Measurements from ENCODE around the gene RAPGEF4.

Gene RAPGEF4

DNA sequence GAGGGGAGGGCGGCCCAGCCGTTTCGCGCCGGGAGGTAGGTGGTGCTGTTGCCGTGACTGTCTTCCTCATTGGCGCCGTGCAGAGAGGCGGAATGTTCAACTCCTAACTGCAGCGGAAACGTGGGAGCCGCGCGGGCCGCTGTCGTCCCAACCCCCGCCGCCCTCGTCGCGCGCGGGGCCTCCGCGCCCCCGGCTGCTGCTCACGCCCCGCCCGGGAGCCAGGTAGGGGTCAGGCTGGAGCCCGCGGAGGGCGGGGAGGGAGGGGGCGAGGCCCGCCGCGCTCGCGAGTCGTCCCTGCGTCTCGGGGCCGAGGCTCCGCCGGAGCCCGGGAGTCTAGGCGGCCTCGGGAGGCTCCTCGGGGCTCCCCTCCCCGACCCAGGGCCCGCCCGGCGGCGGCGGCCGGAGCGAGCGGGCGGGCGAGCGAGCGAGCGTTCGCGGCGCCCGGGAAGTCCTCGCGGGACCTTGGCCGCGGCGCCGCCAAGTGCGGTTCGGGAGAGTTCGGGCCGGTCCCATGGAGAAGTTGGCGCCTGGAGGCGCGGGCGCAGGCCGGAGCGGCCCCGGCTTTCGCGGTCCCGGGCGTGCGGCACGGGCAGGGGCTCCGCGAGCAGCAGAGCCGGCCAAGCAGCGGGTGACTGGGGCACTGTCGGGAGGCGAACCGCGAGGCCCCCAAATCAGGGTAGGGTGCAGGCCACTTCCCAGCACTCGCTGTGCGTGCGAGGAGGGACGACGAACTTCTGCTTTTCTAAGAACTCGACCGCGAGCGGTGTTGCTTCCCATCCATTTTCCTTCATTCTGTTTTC lies 340.3 kb downstream of the RAPGEF4 start, which contains the start of gene MAP3K20 (continued):
- TF ChIP-seq ZNF521 (tag by site-specific recombination; IDR thresholded peaks at IDR 0.05) (no peak), EGR2 (tag by site-specific recombination; IDR thresholded peaks at IDR 0.05; ENCODE audit: low read depth) (peak; percentile 68), ZFHX2 (tag by site-specific recombination; conservative IDR thresholded peaks at IDR 0.05) (peak; percentile 95), ZNF76 (tag by site-specific recombination; IDR thresholded peaks at IDR 0.05; ENCODE audit: borderline replicate concordance, low read depth) (peak; percentile 38; the same call in 1 of the 2 replicates)

DNA sequence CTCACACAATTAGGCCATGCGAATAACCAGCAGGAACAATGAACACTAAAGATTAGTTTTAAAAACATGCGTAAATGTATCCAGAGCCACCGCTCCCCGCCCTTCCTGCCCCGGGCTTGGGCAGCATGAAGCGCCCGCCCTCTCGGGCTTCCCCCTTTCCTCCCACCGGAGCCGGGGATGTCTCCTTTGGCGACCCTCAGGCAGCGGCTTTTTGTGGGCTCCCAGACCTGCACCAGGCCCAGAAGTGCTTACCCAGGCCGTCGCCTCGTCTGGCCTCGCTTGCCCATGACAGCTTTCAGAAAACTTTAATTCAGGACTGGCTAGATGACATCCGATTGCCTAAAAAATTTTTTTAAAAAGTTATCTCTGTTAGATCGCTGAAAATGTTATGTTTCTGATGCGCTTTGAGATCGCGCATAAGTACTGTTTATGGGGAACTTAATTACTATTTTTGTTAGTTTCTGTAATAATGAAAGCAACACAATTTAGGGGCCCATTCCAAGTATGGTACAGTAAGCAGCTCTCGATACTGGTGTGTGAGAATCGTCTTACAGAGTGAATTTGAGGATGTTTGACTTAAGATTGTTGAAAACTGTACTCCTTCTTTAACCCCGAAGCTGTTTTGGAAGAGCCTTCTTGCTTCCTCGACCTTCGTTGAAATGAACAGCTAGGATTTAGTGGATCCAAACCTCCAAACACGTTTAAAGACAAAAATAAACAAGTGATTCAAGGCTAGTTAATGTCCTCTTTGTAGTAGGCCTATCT lies 341.1 kb downstream of the RAPGEF4 start:
- peak overlapping the region; percentile 91 for H3K27ac ChIP-seq (ENCODE audit: extremely low read depth, low read depth, low read length)
- POLR2A ChIA-PET = no interaction called here
- TF ChIP-seq, protein P1, sequence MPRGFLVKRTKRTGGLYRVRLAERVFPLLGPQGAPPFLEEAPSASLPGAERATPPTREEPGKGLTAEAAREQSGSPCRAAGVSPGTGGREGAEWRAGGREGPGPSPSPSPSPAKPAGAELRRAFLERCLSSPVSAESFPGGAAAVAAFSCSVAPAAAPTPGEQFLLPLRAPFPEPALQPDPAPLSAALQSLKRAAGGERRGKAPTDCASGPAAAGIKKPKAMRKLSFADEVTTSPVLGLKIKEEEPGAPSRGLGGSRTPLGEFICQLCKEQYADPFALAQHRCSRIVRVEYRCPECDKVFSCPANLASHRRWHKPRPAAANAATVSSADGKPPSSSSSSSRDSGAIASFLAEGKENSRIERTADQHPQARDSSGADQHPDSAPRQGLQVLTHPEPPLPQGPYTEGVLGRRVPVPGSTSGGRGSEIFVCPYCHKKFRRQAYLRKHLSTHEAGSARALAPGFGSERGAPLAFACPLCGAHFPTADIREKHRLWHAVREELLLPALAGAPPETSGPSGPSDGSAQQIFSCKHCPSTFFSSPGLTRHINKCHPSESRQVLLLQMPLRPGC (tag by site-specific recombination; IDR thresholded peaks at IDR 0.05) = no peak
- TF ChIP-seq ZNF768 (tag by site-specific recombination; IDR thresholded peaks at IDR 0.05) (no peak), ZSCAN23 (tag by site-specific recombination; IDR thresholded peaks at IDR 0.05) (no peak), ZNF335 (tag by site-specific recombination; conservative IDR thresholded peaks at IDR 0.05) (peak; percentile 47), ZNF76 (tag by site-specific recombination; IDR thresholded peaks at IDR 0.05; ENCODE audit: borderline replicate concordance, low read depth) (0 out of 2 replicates have a peak, but pooled peaks have one; percentile 2), ZBTB17 (tag by site-specific recombination; IDR thresholded peaks at IDR 0.05) (peak; percentile 77), ZNF23 (tag by site-specific recombination; IDR thresholded peaks at IDR 0.05; ENCODE audit: borderline replicate concordance) (no peak), ZNF2 (tag by site-specific recombination; IDR thresholded peaks at IDR 0.05) (0 out of 2 replicates have a peak, but pooled peaks have one; percentile 33), ZBTB20 (tag by site-specific recombination; IDR thresholded peaks at IDR 0.05) (peak; percentile 57; the same call in 1 of the 2 replicates), KLF16 (tag by site-specific recombination; IDR thresholded peaks at IDR 0.05) (0 out of 2 replicates have a peak, but pooled peaks have one; percentile 1), ZNF366 (tag by site-specific recombination; conservative IDR thresholded peaks at IDR 0.05) (0 out of 2 replicates have a peak, but pooled peaks have one; percentile 27), FEZF1 (tag by site-specific recombination; IDR thresholded peaks at IDR 0.05) (peak; percentile 36; the same call in 1 of the 2 replicates)
- TF ChIP-seq, protein P2, sequence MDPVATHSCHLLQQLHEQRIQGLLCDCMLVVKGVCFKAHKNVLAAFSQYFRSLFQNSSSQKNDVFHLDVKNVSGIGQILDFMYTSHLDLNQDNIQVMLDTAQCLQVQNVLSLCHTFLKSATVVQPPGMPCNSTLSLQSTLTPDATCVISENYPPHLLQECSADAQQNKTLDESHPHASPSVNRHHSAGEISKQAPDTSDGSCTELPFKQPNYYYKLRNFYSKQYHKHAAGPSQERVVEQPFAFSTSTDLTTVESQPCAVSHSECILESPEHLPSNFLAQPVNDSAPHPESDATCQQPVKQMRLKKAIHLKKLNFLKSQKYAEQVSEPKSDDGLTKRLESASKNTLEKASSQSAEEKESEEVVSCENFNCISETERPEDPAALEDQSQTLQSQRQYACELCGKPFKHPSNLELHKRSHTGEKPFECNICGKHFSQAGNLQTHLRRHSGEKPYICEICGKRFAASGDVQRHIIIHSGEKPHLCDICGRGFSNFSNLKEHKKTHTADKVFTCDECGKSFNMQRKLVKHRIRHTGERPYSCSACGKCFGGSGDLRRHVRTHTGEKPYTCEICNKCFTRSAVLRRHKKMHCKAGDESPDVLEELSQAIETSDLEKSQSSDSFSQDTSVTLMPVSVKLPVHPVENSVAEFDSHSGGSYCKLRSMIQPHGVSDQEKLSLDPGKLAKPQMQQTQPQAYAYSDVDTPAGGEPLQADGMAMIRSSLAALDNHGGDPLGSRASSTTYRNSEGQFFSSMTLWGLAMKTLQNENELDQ (tag by site-specific recombination; IDR thresholded peaks at IDR 0.05; ENCODE audit: low read depth) = no peak
- TF ChIP-seq, protein P3, sequence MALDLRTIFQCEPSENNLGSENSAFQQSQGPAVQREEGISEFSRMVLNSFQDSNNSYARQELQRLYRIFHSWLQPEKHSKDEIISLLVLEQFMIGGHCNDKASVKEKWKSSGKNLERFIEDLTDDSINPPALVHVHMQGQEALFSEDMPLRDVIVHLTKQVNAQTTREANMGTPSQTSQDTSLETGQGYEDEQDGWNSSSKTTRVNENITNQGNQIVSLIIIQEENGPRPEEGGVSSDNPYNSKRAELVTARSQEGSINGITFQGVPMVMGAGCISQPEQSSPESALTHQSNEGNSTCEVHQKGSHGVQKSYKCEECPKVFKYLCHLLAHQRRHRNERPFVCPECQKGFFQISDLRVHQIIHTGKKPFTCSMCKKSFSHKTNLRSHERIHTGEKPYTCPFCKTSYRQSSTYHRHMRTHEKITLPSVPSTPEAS (tag by site-specific recombination; IDR thresholded peaks at IDR 0.05) = no peak
- TF ChIP-seq, protein P4, sequence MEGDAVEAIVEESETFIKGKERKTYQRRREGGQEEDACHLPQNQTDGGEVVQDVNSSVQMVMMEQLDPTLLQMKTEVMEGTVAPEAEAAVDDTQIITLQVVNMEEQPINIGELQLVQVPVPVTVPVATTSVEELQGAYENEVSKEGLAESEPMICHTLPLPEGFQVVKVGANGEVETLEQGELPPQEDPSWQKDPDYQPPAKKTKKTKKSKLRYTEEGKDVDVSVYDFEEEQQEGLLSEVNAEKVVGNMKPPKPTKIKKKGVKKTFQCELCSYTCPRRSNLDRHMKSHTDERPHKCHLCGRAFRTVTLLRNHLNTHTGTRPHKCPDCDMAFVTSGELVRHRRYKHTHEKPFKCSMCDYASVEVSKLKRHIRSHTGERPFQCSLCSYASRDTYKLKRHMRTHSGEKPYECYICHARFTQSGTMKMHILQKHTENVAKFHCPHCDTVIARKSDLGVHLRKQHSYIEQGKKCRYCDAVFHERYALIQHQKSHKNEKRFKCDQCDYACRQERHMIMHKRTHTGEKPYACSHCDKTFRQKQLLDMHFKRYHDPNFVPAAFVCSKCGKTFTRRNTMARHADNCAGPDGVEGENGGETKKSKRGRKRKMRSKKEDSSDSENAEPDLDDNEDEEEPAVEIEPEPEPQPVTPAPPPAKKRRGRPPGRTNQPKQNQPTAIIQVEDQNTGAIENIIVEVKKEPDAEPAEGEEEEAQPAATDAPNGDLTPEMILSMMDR (tag by site-specific recombination; IDR thresholded peaks at IDR 0.05) = no peak
- TF ChIP-seq, protein P5, sequence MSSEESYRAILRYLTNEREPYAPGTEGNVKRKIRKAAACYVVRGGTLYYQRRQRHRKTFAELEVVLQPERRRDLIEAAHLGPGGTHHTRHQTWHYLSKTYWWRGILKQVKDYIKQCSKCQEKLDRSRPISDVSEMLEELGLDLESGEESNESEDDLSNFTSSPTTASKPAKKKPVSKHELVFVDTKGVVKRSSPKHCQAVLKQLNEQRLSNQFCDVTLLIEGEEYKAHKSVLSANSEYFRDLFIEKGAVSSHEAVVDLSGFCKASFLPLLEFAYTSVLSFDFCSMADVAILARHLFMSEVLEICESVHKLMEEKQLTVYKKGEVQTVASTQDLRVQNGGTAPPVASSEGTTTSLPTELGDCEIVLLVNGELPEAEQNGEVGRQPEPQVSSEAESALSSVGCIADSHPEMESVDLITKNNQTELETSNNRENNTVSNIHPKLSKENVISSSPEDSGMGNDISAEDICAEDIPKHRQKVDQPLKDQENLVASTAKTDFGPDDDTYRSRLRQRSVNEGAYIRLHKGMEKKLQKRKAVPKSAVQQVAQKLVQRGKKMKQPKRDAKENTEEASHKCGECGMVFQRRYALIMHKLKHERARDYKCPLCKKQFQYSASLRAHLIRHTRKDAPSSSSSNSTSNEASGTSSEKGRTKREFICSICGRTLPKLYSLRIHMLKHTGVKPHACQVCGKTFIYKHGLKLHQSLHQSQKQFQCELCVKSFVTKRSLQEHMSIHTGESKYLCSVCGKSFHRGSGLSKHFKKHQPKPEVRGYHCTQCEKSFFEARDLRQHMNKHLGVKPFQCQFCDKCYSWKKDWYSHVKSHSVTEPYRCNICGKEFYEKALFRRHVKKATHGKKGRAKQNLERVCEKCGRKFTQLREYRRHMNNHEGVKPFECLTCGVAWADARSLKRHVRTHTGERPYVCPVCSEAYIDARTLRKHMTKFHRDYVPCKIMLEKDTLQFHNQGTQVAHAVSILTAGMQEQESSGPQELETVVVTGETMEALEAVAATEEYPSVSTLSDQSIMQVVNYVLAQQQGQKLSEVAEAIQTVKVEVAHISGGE (tag by site-specific recombination; conservative IDR thresholded peaks at IDR 0.05; ENCODE audit: low read depth) = 0 out of 2 replicates have a peak, but pooled peaks have one; percentile 11

More for the DNA sequence above, 341.1 kb downstream of the RAPGEF4 start:
- Histone ChIP-seq H3K4me3 (ENCODE audit: low read depth, low read length) (peak overlapping the region; percentile 88), H3K4me1 (ENCODE audit: control insufficient read depth, insufficient read depth, low read length) (no peaks in the 10 kb centered on the region), H3K36me3 (ENCODE audit: control insufficient read depth in 2 of 2, insufficient read depth in 1 of 2, low read length in 2 of 2) (no peaks in the 10 kb centered on the region), H3K9me3 (ENCODE audit: control insufficient read depth, insufficient read depth, low read depth, low read length) (no peaks in the 10 kb centered on the region)
- CTCF ChIA-PET = interaction anchor here (0.7 to 2.7 kb wide), 3 partner anchors 9 to 58 kb away, joined by 3 to 17 read pairs (median 3); no protein-coding TSS in a partner anchor
